ENCODE measurements around the gene SARNP.

SARNP gene

DNA sequence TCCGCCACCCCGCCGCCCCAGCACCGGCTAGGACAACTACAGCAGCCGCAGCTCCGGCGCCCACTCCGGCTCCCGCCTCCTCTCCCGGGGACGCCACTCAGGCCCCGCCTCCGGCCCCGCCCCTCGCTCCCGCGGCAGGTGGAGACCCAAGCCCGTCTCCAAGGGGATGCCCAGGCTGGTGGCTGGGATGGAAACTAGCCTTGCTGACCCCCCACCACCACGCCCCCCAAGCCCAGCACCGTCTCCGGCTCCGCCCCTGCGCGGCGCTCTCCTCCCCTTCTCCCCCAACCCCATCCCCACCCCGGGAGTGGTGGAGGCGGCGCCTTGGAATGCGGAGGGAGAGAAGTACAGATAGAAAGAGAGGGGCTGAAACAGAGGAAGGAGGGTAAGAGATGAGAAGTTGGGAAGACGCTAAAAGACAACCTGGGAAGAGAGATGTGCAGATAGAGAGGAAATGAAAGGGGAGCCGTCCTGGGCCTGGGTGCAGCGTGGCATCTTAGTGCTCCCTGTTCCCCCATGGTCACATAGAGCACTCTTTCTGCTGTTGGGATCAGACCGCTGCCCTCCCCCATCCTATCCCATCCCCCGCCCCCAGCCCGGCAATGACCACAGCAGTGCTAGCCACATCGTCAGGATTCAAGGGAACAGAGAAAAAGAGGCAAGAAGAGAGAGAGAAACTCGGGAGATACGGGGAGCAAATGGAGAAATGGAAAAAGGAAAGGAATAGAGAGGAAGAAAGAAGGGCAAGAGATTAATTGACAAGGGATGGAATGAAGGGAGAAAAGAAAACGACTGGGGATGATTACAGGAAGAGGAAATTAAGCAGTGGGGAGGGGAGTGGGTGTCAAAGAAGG, 109.5 kb downstream of the SARNP start, which contains the start of gene ITGA7:
ITGA7 (minus strand) TSS at position 64 of the 854 bp plus-strand sequence. CDS start 222 bp downstream, outside the sequence.
- H3K4me3 ChIP-seq (ENCODE audit: low read depth, low read length) = peak within 1 kb of the TSS; percentile 47
- DNase-seq (ENCODE audit: low read depth) = no peak
- TF ChIP-seq, protein P1, sequence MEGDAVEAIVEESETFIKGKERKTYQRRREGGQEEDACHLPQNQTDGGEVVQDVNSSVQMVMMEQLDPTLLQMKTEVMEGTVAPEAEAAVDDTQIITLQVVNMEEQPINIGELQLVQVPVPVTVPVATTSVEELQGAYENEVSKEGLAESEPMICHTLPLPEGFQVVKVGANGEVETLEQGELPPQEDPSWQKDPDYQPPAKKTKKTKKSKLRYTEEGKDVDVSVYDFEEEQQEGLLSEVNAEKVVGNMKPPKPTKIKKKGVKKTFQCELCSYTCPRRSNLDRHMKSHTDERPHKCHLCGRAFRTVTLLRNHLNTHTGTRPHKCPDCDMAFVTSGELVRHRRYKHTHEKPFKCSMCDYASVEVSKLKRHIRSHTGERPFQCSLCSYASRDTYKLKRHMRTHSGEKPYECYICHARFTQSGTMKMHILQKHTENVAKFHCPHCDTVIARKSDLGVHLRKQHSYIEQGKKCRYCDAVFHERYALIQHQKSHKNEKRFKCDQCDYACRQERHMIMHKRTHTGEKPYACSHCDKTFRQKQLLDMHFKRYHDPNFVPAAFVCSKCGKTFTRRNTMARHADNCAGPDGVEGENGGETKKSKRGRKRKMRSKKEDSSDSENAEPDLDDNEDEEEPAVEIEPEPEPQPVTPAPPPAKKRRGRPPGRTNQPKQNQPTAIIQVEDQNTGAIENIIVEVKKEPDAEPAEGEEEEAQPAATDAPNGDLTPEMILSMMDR (conservative IDR thresholded peaks at IDR 0.05; ENCODE audit: low read depth, low read length) = no peak
